Measurements from ENCODE around the gene GALNS.

DNA sequence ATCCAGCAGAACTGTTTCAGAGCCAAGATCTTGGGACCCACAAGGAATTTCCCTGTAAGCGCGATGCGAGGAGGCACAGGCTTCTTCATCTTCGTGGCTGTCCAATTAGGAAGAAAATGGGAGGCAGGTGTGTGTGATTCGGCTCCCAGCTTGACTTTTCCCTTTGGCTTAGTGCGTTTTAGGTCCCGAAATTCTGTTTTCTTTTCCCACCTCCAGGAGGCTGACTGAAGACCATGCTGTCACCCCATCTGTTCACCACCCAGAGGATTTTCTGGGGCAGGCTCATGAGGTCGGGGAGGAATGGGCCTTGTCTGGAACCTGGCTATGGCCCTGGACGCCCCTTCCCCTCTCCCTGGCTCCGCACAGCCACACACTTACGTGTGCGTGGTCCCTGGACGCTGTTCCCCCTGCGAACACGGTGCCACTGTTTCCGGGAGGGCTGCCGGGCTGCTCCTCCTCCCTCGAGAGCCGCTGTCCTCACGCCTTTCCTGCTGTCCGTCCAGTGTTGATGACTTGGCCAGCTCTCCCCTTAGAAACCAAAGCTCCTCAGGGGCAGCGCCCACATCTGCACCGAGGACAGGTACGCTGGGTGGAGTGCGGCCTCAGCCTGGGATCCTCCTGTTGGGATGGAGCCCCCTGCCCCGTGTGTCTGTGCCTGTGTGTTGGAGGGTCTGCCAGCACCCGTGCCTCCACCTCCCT lies 12.4 kb upstream of the GALNS start:
- TF ChIP-seq CTCF (conservative IDR thresholded peaks at IDR 0.05; ENCODE audit: low read depth, low read length) (no peak), CEBPB (IDR thresholded peaks at IDR 0.05; ENCODE audit: low read depth, low read length) (no peak), POLR2A (IDR thresholded peaks at IDR 0.05; ENCODE audit: low read depth, low read length) (no peak), MXI1 (IDR thresholded peaks at IDR 0.05; ENCODE audit: borderline replicate concordance, low read depth, low read length) (no peak), RFX5 (IDR thresholded peaks at IDR 0.05; ENCODE audit: low read depth, low read length) (no peak), MAZ (IDR thresholded peaks at IDR 0.05; ENCODE audit: borderline replicate concordance, low read depth, low read length) (no peak), BHLHE40 (IDR thresholded peaks at IDR 0.05; ENCODE audit: low read depth, low read length) (no peak), MAFK (IDR thresholded peaks at IDR 0.05; ENCODE audit: low read depth, low read length) (no peak), RAD21 (IDR thresholded peaks at IDR 0.05; ENCODE audit: low read length) (no peak)
- TF ChIP-seq, protein P1, sequence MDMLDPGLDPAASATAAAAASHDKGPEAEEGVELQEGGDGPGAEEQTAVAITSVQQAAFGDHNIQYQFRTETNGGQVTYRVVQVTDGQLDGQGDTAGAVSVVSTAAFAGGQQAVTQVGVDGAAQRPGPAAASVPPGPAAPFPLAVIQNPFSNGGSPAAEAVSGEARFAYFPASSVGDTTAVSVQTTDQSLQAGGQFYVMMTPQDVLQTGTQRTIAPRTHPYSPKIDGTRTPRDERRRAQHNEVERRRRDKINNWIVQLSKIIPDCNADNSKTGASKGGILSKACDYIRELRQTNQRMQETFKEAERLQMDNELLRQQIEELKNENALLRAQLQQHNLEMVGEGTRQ (IDR thresholded peaks at IDR 0.05; ENCODE audit: low read depth, low read length): no peak

Data from IMR-90 (cell line).